ENCODE results near the gene TMEM9.

TMEM9 gene

GRCh38 chr1:201126463-201126831 lies 27.8 kb downstream of the TMEM9 start:
- no peak for FAIRE-seq

GRCh38 chr1:201125800-201126199 lies 28.5 kb downstream of the TMEM9 start:
- FAIRE-seq = no peak

DNA sequence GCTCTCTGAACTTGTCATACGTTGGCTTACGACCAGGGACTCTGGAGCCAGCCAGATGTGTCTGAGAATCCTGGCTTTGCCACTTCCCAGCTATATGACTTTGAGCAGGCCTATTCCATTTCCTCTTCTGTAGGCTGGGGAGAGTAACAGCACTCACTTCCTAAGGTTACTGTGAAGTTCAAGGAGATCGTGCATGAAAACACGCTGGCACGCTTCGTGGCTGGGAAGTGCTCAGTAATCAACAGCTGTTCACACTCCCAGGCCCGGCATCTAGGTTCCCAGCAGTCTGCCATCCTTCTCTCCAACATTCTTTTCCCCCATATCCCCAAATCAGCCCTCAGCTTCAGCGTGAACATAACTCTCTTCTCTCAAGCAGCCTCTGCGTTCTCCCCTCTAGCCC lies 29.3 kb downstream of the TMEM9 start:
- no peak for FAIRE-seq

DNA sequence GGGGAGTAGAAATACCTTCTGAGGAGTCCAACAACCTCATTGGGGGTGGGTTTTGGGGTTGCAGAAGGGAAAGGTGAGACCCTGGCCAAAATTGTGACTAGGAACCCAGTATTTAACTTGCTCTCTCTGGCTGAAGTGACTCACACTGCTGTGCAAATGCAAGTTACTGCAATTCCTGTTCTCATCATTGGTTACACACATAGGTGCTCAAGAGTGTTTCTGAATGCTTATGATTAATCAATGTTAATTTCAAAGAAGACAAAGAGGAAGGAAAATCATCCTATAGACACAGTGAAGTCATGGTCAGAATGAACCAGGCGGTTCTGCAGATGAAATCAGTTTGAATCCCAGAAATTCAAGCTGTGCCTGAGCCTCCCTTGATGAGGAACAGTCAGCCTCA lies 30.4 kb downstream of the TMEM9 start:
- no peak for FAIRE-seq

- no peak for FAIRE-seq
Observed at GRCh38 chr1:201122321-201122957, 31.8 kb downstream of the TMEM9 start.

GRCh38 chr1:201119206-201120197 lies 34.8 kb downstream of the TMEM9 start:
- no peak for FAIRE-seq

DNA sequence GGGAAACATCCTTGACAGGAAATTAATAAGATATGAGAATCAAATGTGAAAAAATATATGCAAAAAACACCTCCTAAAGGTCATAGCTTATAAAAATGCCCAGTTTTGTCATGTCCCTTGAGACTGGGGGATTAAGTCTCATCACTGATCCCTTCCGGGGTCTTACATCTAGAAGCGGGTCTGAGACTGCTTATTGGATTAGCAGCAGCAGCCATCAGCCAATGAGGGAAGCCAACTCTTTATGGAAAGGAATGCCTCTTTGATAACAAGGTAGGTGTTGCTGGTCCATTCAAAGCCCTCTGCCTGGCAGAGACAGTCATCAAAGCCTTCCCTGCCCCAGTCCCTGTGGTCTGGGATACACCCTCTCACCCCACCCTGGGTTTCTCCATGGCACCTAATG lies 38.2 kb downstream of the TMEM9 start:
- no peak for FAIRE-seq

GRCh38 chr1:201115390-201115937 lies 38.8 kb downstream of the TMEM9 start:
- FAIRE-seq = no peak

- FAIRE-seq = peak; percentile 86
Observed at GRCh38 chr1:201114245-201115131, 39.8 kb downstream of the TMEM9 start.

DNA sequence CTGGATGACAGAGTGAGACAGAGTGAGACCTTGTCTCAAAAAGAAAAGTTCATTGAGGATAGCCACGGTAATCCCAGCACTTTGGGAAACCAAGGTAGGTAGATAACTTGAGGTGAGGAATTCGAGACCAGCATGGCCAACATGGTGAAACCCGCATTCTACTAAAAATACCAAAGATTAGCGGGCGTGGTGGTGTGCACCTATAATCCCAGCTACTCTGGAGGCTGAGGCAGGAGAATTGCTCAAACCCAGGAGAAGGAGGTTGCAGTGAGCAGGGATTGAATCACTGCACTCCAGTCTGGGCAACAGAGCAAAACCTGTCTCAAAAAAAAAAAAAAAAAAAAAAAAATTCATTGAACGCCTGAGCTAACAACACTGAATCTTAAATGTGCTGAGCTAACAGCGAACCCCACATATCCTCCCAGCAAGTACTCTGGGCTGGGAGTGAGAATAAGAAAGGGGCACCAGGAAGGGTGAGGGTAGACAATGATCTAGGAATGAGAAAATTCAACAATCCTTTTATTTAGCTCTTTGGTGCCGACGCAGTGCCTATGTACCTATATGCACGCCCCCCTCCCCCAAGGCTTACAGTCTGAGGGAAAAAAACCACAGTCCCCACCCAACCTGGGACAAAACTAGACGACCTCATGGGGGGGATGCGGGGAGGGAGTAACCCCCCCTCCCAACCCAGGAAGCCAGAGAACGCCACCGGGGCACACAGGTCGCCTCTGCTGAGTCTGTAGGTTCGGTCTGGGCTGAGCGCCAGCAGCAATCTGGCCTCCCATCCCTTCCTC lies 40.6 kb downstream of the TMEM9 start:
- no peak for FAIRE-seq

- FAIRE-seq = no peak
Observed at GRCh38 chr1:201112926-201113325, 41.3 kb downstream of the TMEM9 start.

DNA sequence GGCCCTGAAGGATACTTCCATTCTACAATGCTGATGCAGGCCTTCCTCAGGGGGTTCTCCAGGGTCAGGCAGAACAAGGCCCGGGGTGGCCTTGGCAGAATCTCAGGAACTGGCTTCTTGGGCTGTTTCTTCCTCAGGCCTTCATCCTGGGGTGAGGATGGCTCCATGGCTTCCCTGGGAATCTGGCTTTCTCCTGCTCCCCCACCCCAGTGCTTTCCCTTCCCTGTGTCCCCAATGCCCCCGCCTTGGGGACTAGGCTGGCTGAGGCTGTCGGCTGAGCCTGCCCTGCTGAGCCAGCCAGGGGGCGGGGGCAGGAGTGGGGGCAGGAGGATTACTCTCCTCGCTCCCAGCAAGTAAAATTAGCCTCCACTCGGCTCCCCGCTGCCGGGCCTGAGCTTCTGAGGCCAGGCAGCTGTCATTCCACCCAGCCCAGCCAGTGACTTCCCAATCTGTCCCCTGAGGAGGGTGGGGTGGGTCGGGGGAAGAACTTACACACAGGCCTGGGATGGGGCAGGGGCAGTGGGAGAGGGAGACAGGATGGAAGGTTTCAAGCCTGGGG lies 42.0 kb downstream of the TMEM9 start, which contains the start of gene CACNA1S:
Gene CACNA1S (minus strand): TSS at position 254 of the 559 bp plus-strand sequence. CDS start 87 bp downstream, at position 167.
- FAIRE-seq = no peak

DNA sequence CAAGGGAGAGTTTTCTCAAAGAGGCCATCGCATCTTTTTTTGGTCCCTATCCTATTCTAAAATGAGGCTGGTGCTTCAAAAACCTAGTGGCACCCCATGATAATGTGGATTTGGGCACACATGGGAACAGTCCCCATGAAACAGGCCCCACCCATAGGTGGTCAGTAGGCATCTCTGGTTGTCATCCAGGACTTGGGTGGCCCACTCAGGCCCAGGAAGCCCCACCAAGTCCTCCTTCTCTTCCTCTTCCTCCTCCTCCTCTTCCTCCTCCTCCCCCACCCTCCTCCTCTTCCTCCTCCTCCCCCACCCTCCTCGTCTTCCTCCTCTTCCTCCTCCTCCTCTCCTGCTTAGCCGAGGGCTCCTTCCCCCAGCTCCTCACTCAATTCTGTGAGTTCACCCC lies 42.6 kb downstream of the TMEM9 start:
- FAIRE-seq = no peak

GRCh38 chr1:201111156-201111555 lies 43.1 kb downstream of the TMEM9 start:
- no peak for FAIRE-seq

- FAIRE-seq = no peak
Observed at GRCh38 chr1:201110616-201111015, 43.7 kb downstream of the TMEM9 start.

DNA sequence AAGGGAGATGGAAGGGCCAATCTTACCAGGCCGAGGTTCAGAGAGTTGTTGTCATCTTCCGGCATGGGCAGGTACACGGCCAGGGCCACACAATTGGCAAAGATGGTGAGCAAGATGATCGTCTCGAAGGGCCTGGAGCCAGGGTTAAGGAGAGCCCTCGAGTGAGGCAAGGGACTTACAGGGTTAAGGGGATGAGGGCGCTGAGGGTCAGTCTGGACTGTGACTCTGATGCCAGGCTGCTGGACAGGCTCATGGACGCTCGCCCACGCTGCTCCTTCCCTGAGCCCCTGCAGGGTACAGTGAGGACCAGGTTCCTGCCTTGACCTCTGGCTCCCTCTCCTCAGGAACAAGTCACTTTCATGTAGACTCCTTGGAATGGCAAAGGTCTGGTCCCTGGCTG lies 44.1 kb downstream of the TMEM9 start:
- no peak for FAIRE-seq

GRCh38 chr1:201109651-201110050 lies 44.6 kb downstream of the TMEM9 start:
- no peak for FAIRE-seq

DNA sequence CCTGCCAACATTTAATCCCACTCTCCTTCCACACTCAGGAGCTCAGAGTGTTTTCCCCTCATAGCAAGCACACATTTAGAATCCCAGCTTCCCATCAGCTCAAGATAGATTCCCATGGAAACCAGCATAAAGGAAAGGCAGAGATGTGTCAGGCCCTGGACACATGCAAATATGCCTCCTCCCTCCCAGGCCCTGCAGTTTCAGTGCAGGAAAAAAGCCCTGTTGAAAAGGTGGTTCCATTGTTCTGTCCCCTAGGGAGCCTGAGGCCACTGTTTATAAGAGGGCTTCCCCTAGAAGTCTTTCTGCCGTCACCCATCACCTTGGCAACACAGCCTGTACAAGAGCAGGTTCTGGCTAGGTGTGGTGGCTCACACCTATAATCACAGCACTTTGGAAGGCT lies 45.7 kb downstream of the TMEM9 start:
- no peak for FAIRE-seq

- no peak for FAIRE-seq
Observed at GRCh38 chr1:201105688-201106087, 48.6 kb downstream of the TMEM9 start.

DNA sequence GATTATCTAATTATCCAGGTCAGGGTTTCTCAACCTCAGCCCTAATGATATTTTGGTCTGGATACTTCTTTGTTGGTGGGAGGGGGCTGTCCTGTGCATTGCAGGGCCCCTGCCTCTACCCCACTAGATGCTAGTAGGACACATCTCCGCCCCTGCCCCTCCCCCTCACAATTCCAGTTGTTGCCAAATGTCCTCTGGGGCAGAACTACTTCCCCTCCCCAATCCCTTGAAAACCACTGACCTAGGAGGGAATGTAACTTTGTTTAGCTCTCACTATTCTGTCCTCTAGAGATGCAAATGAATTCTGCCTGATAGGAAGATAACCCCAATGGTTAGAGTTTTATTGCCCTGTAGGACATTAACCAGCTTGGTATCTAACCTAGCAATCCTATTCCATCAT lies 50.1 kb downstream of the TMEM9 start:
- FAIRE-seq = no peak

GRCh38 chr1:201103666-201104065 lies 50.6 kb downstream of the TMEM9 start:
- no peak for FAIRE-seq

Data from A204.1 (cell line).